ENCODE results near the gene SCCPDH. TPM values are rescaled to one million over a fixed set of nuclear protein-coding genes. Genes with fewer than 3 reads are reported as not detected.
A peak's percentile ranks its signal among the peaks of the same experiment; 100 is the strongest.

Gene SCCPDH
- total RNA-seq, 4 donors from 2014 or later, result 13.3 to 23.3 (median 17.0) TPM

GRCh38 chr1:246680696-246681130 is 43.5 kb upstream of the SCCPDH start:
- no peak overlapping the region for H3K4me3 ChIP-seq (ENCODE audit: low read depth, poor library complexity, severe bottlenecking)
- intact Hi-C loops (cut with DNase I; ENCODE audit: low total_unique reads), result no loop called here
- TF ChIP-seq CTCF (IDR thresholded peaks at IDR 0.05) (no peak), POLR2A (IDR thresholded peaks at IDR 0.05) (no peak)
- no peak for DNase-seq (ENCODE audit: low spot score in 2 of 2)
- 83 to 87% methylated on average over 10 of the region's 10 CpGs for WGBS, 2 donors

GRCh38 chr1:246681900-246682895 is 42.0 kb upstream of the SCCPDH start:
- intact Hi-C loops (cut with DNase I; ENCODE audit: low total_unique reads), result no loop called here
- no peak for DNase-seq (ENCODE audit: low spot score in 2 of 2)

GRCh38 chr1:246683521-246683920 is 40.7 kb upstream of the SCCPDH start:
- intact Hi-C loops (cut with DNase I; ENCODE audit: low total_unique reads), result no loop called here
- no peak for DNase-seq (ENCODE audit: low spot score in 2 of 2)
- TF ChIP-seq CTCF (IDR thresholded peaks at IDR 0.05) (no peak), POLR2A (IDR thresholded peaks at IDR 0.05) (no peak)
- no peak overlapping the region for H3K4me3 ChIP-seq (ENCODE audit: low read depth, poor library complexity, severe bottlenecking)
- WGBS, 2 donors, result 93 to 95% methylated on average over 9 of the region's 9 CpGs

More at GRCh38 chr1:246681900-246682895, 42.0 kb upstream of the SCCPDH start:
- no peak overlapping the region for H3K4me3 ChIP-seq (ENCODE audit: low read depth, poor library complexity, severe bottlenecking)
- 62 to 66% methylated on average over 15 of the region's 15 CpGs for WGBS, 2 donors
- no peak for TF ChIP-seq CTCF (IDR thresholded peaks at IDR 0.05)
- TF ChIP-seq POLR2A (IDR thresholded peaks at IDR 0.05), result no peak

- no peak overlapping the region for H3K4me3 ChIP-seq (ENCODE audit: low read depth, poor library complexity, severe bottlenecking)
- 86 to 88% methylated on average over 13 to 14 of the region's 14 CpGs for WGBS, 2 donors
- TF ChIP-seq CTCF (IDR thresholded peaks at IDR 0.05) (no peak), POLR2A (IDR thresholded peaks at IDR 0.05) (no peak)
- intact Hi-C loops (cut with DNase I; ENCODE audit: low total_unique reads), result loop anchor here (5.0 kb wide), 1 partner anchor 65 kb away; no protein-coding TSS in a partner anchor
- DNase-seq (ENCODE audit: low spot score in 2 of 2), result no peak
Measured at GRCh38 chr1:246687002-246687401, 37.2 kb upstream of the SCCPDH start.

- TF ChIP-seq POLR2A (IDR thresholded peaks at IDR 0.05) (no peak), CTCF (IDR thresholded peaks at IDR 0.05) (no peak)
- intact Hi-C loops (cut with DNase I; ENCODE audit: low total_unique reads), result loop anchor here (5.0 to 10.0 kb wide), 2 partner anchors 63 to 185 kb away; partner anchors contain the start of gene SMYD3
- peak; percentile 55 to 92 for DNase-seq (ENCODE audit: low spot score in 2 of 2)
- no peak overlapping the region for H3K4me3 ChIP-seq (ENCODE audit: low read depth, poor library complexity, severe bottlenecking)
- 6 to 9% methylated on average over 16 of the region's 16 CpGs for WGBS, 2 donors
Measured at GRCh38 chr1:246689409-246690008, 34.7 kb upstream of the SCCPDH start.

All from lower leg skin (tissue), 4 donors.